ENCODE measurements around the gene HIGD2A. TPM values are rescaled to one million over a fixed set of nuclear protein-coding genes. Genes with fewer than 3 reads are reported as not detected.

Gene HIGD2A
- total and polyA plus RNA-seq, 2 of the 13 experiments (the other 11 are each of a cell fraction or from before 2014, with no cell fraction given): 89.2 to 146 TPM

GRCh38 chr5:176412517-176413254 lies 24.1 kb downstream of the HIGD2A start:
- Histone ChIP-seq H3K4me1 (ENCODE audit: insufficient read depth, low read length) (peaks cover 18% of the 10 kb centered on the region), H2AFZ (ENCODE audit: low read length) (no peak overlapping the region), H3K9ac (ENCODE audit: insufficient read depth, low read depth, low read length) (no peak overlapping the region), H3K4me2 (ENCODE audit: low read depth, low read length) (no peak overlapping the region), H4K20me1 (ENCODE audit: insufficient read depth, low read length) (no peaks in the 10 kb centered on the region), H3K9me3 (ENCODE audit: low read length) (no peaks in the 10 kb centered on the region), H3K36me3 (replicated peaks in 1 of 2; ENCODE audit: control insufficient read depth in 1 of 2, insufficient read depth in 2 of 2, low read length in 2 of 2) (peaks cover 0 to 6% of the 10 kb centered on the region in 2 experiments; a peak in 2 of 5 replicates), H3K4me3 (replicated peaks in 1 of 3; ENCODE audit: insufficient read depth in 1 of 3, low read depth in 2 of 3, low read length in 3 of 3) (no peak overlapping the region), H3K79me2 (ENCODE audit: insufficient read depth, low read length) (no peaks in the 10 kb centered on the region), H3K27me3 (ENCODE audit: control insufficient read depth in 1 of 2, insufficient read depth in 2 of 2, low read length in 2 of 2) (no peaks in the 10 kb centered on the region), H3K27ac (ENCODE audit: extremely low read length, insufficient read depth, low read length) (no peak overlapping the region)
- in situ Hi-C loops (cut with HindIII; ENCODE audit: extremely low pct_ligation_motif_present, low pct_unique_long_range_greater_than_20kb) (loop anchor here (10.0 kb wide), 1 partner anchor 72 kb away; no protein-coding TSS in a partner anchor), intact Hi-C loops (cut with micrococcal nuclease; ENCODE audit: unreplicated experiment) (loop anchor here (10.0 kb wide), 1 partner anchor 72 kb away; no protein-coding TSS in a partner anchor)
- TF ChIP-seq HNF4A (CRISPR knock-in tag; IDR thresholded peaks at IDR 0.05): no peak
- no peak for TF ChIP-seq ASH2L (IDR thresholded peaks at IDR 0.05; ENCODE audit: insufficient read length, low read depth, low read length)
- no peak for ATAC-seq
- DNase-seq (ENCODE audit: low spot score): no peak
- CTCF ChIA-PET (ENCODE audit: low intra/inter-chr PET ratio, low total read pairs): no interaction called here
- no peak for FAIRE-seq
- POLR2A ChIA-PET: no interaction called here
- no TSS peak for BruUV-seq (replicated peaks)
- WGBS (ENCODE audit: low lambda C conversion rate): 89% methylated on average over 8 of the region's 10 CpGs

GRCh38 chr5:176413255-176413565 lies 24.7 kb downstream of the HIGD2A start:
- BruUV-seq (replicated peaks): no TSS peak
- no peak overlapping the region for H3K4me3 ChIP-seq (replicated peaks in 1 of 3; ENCODE audit: insufficient read depth in 1 of 3, low read depth in 2 of 3, low read length in 3 of 3)
- ChIA-PET CTCF (ENCODE audit: low intra/inter-chr PET ratio, low total read pairs) (no interaction called here), POLR2A (no interaction called here)
- peaks cover 23% of the 10 kb centered on the region for H3K4me1 ChIP-seq (ENCODE audit: insufficient read depth, low read length)
- H3K4me2 ChIP-seq (ENCODE audit: low read depth, low read length): no peak overlapping the region
- no peaks in the 10 kb centered on the region for H3K79me2 ChIP-seq (ENCODE audit: insufficient read depth, low read length)
- H3K27me3 ChIP-seq (ENCODE audit: control insufficient read depth in 1 of 2, insufficient read depth in 2 of 2, low read length in 2 of 2): no peaks in the 10 kb centered on the region
- H4K20me1 ChIP-seq (ENCODE audit: insufficient read depth, low read length): no peaks in the 10 kb centered on the region
- intact Hi-C loops (cut with micrococcal nuclease; ENCODE audit: unreplicated experiment): loop anchor here (10.0 kb wide), 1 partner anchor 72 kb away; no protein-coding TSS in a partner anchor
- H3K36me3 ChIP-seq (replicated peaks in 1 of 2; ENCODE audit: control insufficient read depth in 1 of 2, insufficient read depth in 2 of 2, low read length in 2 of 2): peaks cover 0 to 6% of the 10 kb centered on the region in 2 experiments; a peak in 1 of 5 replicates
- FAIRE-seq: no peak
- WGBS (ENCODE audit: low lambda C conversion rate): 100% methylated on average over 1 of the region's 2 CpGs
- TF ChIP-seq ATF2 (CRISPR knock-in tag; IDR thresholded peaks at IDR 0.05) (no peak), ZNF563 (CRISPR knock-in tag; IDR thresholded peaks at IDR 0.05) (no peak), ELF3 (CRISPR knock-in tag; IDR thresholded peaks at IDR 0.05) (no peak), FOXC1 (CRISPR knock-in tag; IDR thresholded peaks at IDR 0.05; ENCODE audit: borderline replicate concordance) (no peak), ZNF709 (CRISPR knock-in tag; IDR thresholded peaks at IDR 0.05) (no peak), ZNF501 (CRISPR knock-in tag; IDR thresholded peaks at IDR 0.05) (no peak), DR1 (CRISPR knock-in tag; IDR thresholded peaks at IDR 0.05) (no peak), UBTF (CRISPR knock-in tag; IDR thresholded peaks at IDR 0.05) (no peak), TCF7L2 (IDR thresholded peaks at IDR 0.05; ENCODE audit: low read depth, low read length) (no peak), ZNF672 (CRISPR knock-in tag; IDR thresholded peaks at IDR 0.05) (no peak)
- no peaks in the 10 kb centered on the region for H3K9me3 ChIP-seq (ENCODE audit: low read length)
- no peak overlapping the region for H2AFZ ChIP-seq (ENCODE audit: low read length)
- no peak overlapping the region for H3K27ac ChIP-seq (ENCODE audit: extremely low read length, insufficient read depth, low read length)
- no peak overlapping the region for H3K9ac ChIP-seq (ENCODE audit: insufficient read depth, low read depth, low read length)
- DNase-seq (ENCODE audit: low spot score): no peak
- ATAC-seq: no peak
- in situ Hi-C loops (cut with HindIII; ENCODE audit: extremely low pct_ligation_motif_present, low pct_unique_long_range_greater_than_20kb): loop anchor here (10.0 kb wide), 1 partner anchor 72 kb away; no protein-coding TSS in a partner anchor

Data from HepG2 (cell line).